ENCODE results near the gene RABL3. TPM values are rescaled to one million over a fixed set of nuclear protein-coding genes. Genes with fewer than 3 reads are reported as not detected.
"Not testable (repeated sequence)": the region's sequence is repeated elsewhere in the genome, so short reads cannot be mapped to it uniquely, and the experiment has no call there.

The RABL3 gene
- total and polyA plus RNA-seq, 2 of the 4 experiments (the other 2 are of a cell fraction), result 5.3 to 17.0 TPM

- DNase-seq, result peak; percentile 78
- WGBS, 2 experiments (ENCODE audit: extremely low coverage in 2 of 2, insufficient read length in 1 of 2), result 70% methylated on average over 3 of the region's 5 CpGs; no CpG with 5 or more reads in 1 of the 2 experiments
- CTCF ChIA-PET, result interaction anchor here (0.9 to 1.0 kb wide), 3 partner anchors 9 to 218 kb away, joined by 3 to 7 read pairs (median 5); no protein-coding TSS in a partner anchor
- H3K4ac ChIP-seq (ENCODE audit: low read depth, low read length); H3K4me1 ChIP-seq (ENCODE audit: control insufficient read depth, insufficient read depth, low read length); H3K9ac ChIP-seq (ENCODE audit: low read depth, low read length); H3K23ac ChIP-seq (ENCODE audit: low read depth, low read length); H3K9me1 ChIP-seq (ENCODE audit: insufficient read depth, low read length); H3K9me3 ChIP-seq (ENCODE audit: control insufficient read depth, insufficient read depth, low read length); H2AK5ac ChIP-seq (ENCODE audit: low read depth, low read length); H4K5ac ChIP-seq (ENCODE audit: low read depth, low read length); H3K14ac ChIP-seq (replicated peaks; ENCODE audit: low read depth, low read length); H4K91ac ChIP-seq (ENCODE audit: insufficient read depth, low read depth, low read length); H3K36me3 ChIP-seq (ENCODE audit: control insufficient read depth, insufficient read depth, low read length); H4K20me1 ChIP-seq (ENCODE audit: insufficient read depth, low read length); H3K18ac ChIP-seq (ENCODE audit: low read depth, low read length); dilution Hi-C loops (cut with HindIII; ENCODE audit: low sequenced_read_pairs, unreplicated experiment); H3K56ac ChIP-seq (ENCODE audit: extremely low read depth, insufficient read depth, low read length); H2AK9ac ChIP-seq (replicated peaks; ENCODE audit: low read depth, low read length, poor library complexity); H2AFZ ChIP-seq (replicated peaks; ENCODE audit: low read length, poor library complexity); BruUV-seq (replicated peaks); H3K27me3 ChIP-seq (ENCODE audit: control insufficient read depth, insufficient read depth, low read length); H2BK15ac ChIP-seq (ENCODE audit: low read depth, low read length); POLR2A ChIA-PET (ENCODE audit: unreplicated experiment): not testable (repeated sequence)
- intact Hi-C loops (cut with micrococcal nuclease), result loop anchor here (1.0 to 2.0 kb wide), 2 partner anchors 7 to 43 kb away; partner anchors contain the start of genes GTF2E1 and RABL3
- Histone ChIP-seq H2BK5ac (ENCODE audit: low read depth, low read length, poor library complexity, severe bottlenecking) (peak overlapping the region; percentile 65), H3K4me2 (ENCODE audit: low read depth, low read length) (peak overlapping the region; percentile 65), H2BK20ac (ENCODE audit: low read depth, low read length) (peak overlapping the region; percentile 33; the same call in 1 of the 2 replicates), H2BK120ac (ENCODE audit: low read depth, low read length) (0 out of 2 replicates have a peak overlapping the region, but pooled peaks have one; percentile 25), H3K79me1 (ENCODE audit: low read depth in 1 of 2, low read length in 2 of 2) (peaks cover 12 to 31% of the 10 kb centered on the region in 2 experiments), H3K27ac (ENCODE audit: insufficient read depth, low read length) (peak overlapping the region; percentile 57), H3K4me3 (ENCODE audit: insufficient read depth, low read depth, low read length) (peak overlapping the region; percentile 8; the same call in 1 of the 2 replicates), H4K8ac (ENCODE audit: low read depth in 2 of 2, low read length in 2 of 2) (0 out of 4 replicates have a peak overlapping the region, but pooled peaks of 1 of the 2 experiments have one; percentile 16)
- ATAC-seq (ENCODE audit: low read depth), result peak; percentile 87
- TF ChIP-seq FOS (IDR thresholded peaks at IDR 0.05; ENCODE audit: low read depth, low read length), result 0 out of 2 replicates have a peak, but pooled peaks have one; percentile 11
- in situ Hi-C loops (cut with MboI; ENCODE audit: low sequenced_read_pairs), result loop anchor here (25.0 kb wide), 1 partner anchor 349 kb away; no protein-coding TSS in a partner anchor
Measured at GRCh38 chr3:120785832-120786231, 43.5 kb upstream of the RABL3 start.
